HG03354 (cell line): ENCODE data around the gene CLPTM1.
A peak's percentile ranks its signal among the peaks of the same experiment; 100 is the strongest.

Experiments used
- ATAC-seq: cut with Tn5 transposase; IDR thresholded peaks from one replicate; pipeline ENCODE4 v1.9.1; 2021; ENCODE audit warnings: mild to moderate bottlenecking; ENCODE audit not compliant: unreplicated experiment, poor library complexity, severe bottlenecking

Gene CLPTM1

DNA sequence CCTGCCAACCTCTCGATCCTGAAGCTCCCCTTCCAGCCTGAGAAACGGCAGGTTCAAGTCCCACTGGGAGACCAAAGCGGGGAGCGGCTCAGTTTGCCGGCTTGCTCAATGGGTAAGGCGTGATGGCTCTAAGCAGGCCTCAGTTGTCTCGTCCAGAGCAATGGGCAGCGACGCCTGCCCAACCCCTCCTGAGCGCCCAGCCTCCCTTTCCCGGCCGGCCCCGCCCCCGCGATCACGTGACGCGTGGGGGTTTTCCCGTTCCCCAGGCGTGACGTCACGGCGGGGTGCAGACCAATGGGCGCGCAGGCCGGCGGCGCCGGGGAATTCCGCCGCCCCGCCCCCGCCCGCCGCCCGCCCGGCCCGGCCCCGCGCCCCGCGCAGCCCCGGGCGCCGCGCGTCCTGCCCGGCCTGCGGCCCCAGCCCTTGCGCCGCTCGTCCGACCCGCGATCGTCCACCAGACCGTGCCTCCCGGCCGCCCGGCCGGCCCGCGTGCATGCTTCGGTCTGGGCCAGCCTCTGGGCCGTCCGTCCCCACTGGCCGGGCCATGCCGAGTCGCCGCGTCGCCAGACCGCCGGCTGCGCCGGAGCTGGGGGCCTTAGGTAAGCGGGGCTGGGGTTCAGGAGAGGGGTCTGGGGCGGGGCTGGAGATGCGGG is 46.0 kb downstream of the CLPTM1 start, which contains the start of gene RELB:
TSS of gene RELB (plus strand) at position 378 of the 653 bp plus-strand sequence. CDS start at position 494, 116 bp downstream.
- ATAC-seq, result peak; percentile 62

DNA sequence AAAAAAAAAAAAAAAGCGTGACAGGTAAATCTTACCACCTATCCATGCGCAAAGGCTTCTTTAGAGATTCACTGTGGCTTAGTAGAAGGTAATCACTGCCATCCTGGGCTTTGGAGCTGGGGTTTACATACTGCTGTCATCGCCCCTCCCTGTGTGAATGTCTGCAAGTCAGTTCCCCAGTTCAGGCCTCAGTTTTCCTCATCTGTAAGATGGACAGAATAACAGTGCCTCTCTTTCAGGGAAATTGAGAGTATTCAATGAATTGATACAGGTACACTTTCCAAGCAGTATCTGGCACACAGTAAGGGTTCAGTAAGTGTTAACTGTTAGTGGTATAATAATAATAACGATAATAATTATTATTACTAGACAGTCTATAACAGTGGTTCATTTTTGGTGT is 48.3 kb downstream of the CLPTM1 start:
- ATAC-seq, result no peak

DNA sequence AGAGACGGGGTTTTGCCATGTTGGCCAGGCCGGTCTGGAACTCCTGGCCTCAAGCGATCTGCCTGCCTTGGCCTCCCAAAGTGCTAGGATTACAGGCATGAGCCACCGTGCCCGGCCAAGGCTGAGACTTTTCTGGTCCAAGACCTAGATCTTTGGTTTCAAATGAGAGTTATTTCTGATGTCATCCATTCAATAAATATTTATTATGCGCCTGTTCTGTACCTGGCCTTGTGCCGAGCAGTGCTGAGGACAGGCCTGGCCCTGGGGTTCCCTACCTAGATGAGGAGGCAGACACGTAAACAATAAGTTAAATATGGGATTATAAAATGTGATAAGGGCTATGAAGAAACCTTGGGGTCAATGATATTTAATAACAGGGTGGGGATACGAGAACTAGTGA is 50.6 kb downstream of the CLPTM1 start:
- ATAC-seq, result no peak

DNA sequence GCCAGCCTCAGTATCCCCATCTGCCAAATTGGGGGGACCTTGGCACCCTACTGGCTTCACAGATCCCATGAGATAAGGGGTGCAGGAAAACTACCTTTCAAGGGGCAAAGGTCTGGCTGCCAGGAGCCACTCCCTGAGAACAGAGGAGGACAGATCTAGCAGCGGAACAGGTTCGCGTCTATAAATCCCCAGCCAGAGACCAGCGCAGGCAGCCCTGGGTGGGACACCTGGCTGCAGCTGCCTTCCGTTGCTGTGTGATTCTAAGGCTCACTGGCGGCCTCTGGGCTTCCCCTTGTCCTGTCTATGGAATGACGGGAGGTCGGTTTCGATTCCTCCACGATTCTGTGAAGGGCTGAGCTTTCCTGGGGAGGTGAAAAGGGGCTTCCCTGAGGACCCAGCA is 53.4 kb downstream of the CLPTM1 start:
- ATAC-seq, result no peak

DNA sequence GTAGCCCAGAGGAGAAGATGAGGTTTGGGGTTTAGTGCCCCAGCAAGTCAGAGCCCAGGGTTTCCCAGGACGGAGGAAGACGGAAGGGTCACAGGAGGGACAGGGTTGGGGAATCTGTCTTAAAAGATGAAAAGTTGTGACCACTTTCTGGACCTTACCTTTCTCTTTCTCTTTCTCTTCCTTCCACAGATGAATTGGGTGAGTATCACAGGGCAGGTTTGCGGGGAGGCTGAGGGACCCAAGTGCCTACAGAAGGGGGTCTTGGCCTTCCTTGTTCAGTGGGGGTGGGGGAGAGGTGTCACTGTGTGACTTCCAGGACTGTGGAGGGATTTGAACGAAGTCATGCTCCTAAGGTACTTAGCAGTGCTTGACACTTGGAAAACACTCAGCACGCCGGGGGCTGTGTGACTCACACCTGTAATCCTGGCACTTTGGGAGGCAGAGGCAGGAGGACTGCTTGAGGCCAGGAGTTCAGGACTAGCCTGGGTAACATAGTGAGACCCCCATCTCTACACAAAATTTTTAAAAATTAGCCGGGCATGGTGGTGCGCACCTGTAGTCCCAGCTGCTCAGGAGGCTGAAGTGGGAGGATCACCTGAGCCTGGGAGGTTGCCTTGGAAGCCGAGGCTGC is 54.6 kb downstream of the CLPTM1 start:
- ATAC-seq, result no peak

DNA sequence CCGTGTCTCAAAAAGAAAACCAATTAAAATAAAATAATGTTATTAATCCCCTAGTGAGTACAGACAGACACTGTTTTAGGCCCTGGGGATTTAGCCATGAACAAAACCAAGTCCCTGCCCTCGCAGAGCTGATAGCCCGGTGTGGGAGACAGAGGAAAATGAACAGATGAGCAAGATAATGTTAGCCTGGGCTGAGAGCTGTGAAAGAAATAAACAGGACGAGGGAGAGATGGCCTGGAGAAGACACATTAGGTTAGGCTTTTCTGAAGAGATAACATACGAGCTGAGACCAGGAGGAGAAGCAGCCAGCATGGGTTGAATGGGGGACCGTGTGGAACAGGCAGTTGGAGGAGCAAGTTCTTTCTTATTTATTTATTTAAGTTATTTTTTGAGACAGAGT is 55.1 kb downstream of the CLPTM1 start:
- ATAC-seq, result no peak

DNA sequence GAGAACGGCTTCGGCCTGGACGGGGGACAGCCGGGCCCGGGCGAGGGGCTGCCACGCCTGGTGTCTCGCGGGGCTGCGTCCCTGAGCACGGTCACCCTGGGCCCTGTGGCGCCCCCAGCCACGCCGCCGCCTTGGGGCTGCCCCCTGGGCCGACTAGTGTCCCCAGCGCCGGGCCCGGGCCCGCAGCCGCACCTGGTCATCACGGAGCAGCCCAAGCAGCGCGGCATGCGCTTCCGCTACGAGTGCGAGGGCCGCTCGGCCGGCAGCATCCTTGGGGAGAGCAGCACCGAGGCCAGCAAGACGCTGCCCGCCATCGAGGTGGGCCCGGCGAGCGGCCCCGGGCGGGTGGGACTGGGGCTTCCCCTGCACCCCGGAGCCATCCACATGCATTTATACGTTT is 56.8 kb downstream of the CLPTM1 start:
- ATAC-seq, result no peak

DNA sequence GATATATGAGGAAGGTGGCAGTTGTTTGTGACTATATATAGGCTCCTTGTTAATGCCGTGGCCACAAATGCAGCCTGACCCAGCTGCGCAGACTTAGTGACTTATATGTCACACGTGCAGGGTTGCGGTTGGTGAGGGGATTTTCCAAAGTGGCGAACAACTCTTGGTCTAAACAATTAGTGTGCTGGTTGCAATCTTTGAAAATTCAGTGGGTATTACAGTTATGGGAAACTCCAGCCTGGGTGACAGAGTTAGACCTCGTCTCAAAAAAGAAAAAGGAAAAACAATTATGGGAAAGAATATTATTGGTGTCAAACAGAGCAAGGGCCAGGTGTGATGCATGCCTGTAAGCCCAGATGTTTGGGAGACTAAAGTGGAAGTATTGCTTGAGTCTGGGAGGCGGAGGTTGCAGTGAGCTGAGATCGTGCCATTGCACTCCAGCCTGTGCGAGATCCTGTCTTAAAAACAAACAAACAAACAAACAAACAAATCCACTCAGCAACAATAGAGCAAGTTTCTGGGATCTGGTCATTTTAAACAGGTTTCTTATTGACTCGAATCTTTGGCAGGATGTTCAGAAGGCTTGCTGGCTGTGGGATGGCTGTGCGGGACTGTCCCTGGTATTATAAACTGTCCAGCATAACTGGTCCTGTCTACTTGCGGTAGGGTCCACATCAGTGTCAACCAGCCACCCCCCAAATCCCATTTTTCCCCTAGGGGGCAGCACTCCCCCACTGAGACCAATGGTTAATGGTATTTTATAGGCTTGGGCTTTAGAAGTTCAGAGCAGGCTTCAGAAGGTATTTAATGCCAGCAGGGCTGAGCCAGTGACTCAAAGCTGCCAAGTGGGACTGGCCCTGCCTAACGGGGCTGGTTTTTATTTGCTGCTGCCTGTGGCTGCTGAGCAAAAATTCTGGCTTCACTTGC is 61.5 kb downstream of the CLPTM1 start:
- peak; percentile 82 for ATAC-seq

DNA sequence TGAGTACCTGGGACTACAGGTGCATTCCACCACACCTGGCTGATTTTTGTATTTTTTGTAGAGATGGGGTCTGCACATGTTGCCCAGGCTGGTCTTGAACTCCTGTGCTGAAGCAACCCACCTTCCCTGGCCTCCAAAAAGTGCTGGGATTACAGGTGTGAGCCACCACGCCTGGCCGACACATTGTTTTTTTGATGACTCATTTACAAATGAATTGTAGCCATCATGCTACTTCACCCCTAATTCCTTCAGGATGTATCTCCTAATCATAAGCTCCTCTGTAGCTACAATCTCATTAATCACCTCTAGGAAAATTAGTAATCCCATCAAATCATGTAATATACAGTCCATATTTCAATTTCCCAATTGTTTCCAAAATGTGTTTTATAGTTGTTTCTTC is 64.0 kb downstream of the CLPTM1 start:
- ATAC-seq, result no peak

DNA sequence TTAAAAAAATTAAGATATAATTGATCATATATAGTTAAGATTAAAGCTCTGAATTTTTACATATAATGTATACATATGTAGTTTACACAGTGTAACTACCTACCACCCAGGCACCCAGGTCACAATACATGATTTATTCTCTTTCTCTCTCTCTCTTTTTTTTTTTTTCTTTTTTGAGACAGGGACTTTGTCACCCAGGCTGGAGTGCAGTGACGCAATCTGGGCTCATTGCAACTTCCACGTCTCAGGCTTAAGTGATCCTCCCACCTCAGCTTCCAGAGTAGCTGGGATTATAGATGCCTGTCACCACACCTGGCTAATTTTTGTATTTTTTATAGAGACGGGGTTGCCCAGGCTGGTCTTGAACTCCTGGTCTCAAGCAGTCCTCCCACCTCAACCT is 64.9 kb downstream of the CLPTM1 start:
- ATAC-seq, result no peak

DNA sequence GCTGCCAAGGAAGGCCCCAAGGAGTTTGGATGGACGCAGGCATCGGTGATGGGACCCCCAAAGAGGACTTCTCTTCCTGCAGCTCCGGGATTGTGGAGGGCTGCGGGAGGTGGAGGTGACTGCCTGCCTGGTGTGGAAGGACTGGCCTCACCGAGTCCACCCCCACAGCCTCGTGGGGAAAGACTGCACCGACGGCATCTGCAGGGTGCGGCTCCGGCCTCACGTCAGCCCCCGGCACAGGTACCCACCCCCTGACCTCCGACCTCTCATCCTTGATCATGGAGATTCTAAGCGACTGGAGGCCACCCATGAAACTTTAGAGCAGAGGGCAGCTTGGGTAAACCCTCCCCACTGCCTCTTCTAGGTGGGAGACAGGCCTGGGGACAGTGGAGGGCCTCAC is 66.8 kb downstream of the CLPTM1 start:
- ATAC-seq, result no peak

DNA sequence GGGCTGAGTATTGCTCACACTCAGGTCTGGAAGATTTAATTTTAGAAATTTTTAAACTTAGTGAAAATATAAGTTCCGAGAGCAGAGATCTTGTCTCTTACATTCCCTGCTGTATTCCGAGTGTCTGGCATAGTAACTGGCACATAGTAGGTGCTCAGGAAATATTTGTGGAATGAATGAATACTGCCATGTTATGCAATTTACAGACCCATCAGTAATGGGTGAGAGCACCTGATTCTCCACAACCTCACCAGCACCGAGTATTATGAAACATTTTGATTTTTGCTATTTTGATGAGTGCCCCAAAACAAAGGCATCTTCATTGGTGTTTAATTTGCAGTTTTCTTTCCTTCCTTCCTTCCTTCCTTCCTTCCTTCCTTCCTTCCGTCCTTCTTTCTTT is 67.9 kb downstream of the CLPTM1 start:
- no peak for ATAC-seq

DNA sequence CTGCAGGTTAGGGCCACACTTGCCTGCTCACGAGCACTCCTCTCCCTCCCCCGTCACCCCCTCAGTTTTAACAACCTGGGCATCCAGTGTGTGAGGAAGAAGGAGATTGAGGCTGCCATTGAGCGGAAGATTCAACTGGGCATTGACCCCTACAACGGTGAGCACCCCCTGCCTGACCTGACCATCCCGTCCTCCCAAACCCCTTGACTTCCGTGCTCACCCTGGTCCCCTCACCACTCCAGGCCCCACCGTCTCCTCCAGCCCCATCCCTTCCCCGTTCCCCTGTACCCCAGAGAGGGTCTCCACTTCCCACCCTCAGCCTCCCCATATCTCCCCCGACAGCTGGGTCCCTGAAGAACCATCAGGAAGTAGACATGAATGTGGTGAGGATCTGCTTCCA is 70.1 kb downstream of the CLPTM1 start:
- no peak for ATAC-seq

DNA sequence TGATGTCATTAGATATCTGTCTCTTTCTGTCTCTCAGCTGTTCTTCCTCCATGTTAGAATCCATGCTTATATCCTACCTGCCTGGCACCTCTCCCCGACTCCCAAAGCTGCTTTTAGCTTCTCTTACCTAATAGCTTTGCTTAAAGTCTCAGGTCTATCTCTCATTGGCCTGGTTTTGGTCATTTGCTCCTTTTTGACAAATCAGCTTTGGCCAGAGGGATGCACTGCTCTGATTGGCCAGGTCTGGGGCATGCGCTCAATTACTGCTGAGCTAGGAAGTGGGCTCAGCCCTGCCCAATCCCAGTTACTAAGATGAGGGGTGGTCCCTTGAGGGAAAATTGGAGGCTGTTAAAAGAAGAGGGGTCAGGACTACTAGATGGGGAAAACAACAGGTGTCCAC is 72.2 kb downstream of the CLPTM1 start:
- no peak for ATAC-seq

DNA sequence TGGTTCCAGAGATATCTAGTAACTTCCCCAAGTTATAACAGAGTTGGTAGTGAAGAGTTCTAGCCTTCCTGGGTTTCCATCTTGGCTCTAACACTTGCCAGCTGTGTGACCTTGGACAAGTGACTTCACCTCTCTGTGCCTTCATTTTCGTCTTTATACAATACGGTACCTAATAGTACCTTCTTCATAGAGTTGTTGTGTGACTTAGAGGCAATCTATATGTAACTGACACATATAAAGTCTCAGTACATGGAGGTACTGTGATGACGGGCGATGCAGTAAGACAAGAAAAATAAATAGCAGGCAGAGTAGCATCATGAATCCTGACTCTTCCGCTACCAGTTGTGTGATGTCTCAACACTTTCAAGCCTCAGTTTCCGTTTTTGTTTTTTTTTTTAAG is 75.6 kb downstream of the CLPTM1 start:
- ATAC-seq, result no peak

DNA sequence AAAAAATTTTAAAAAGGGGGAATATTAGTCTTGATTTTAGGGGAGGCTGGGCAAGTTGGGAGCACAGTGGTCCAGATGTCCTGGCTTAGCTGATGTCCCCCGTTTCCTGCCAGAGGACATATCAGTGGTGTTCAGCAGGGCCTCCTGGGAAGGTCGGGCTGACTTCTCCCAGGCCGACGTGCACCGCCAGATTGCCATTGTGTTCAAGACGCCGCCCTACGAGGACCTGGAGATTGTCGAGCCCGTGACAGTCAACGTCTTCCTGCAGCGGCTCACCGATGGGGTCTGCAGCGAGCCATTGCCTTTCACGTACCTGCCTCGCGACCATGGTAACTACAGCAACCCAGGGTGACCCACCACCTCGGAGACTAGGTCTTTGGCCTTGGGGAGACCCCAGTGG is 77.2 kb downstream of the CLPTM1 start:
- no peak for ATAC-seq

DNA sequence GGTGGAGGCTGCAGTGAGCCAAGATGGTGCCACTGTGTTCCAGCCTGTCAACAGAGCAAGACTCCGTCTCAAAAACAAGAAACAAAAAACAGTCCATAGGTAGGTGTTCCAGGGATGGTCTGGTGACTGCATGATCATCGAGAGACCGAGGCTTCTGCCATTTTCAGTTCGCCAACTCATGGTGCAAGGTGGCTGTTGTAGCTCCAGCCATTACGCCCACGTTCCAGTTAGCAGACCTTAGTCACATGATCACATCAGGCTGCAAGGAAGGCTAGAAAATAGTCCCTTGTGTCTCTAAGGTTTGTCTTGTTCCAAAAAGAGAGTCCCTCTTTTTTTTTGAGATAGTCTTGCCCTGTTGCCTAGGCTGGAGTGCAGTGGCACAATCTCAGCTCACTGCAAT is 80.6 kb downstream of the CLPTM1 start:
- ATAC-seq, result no peak

DNA sequence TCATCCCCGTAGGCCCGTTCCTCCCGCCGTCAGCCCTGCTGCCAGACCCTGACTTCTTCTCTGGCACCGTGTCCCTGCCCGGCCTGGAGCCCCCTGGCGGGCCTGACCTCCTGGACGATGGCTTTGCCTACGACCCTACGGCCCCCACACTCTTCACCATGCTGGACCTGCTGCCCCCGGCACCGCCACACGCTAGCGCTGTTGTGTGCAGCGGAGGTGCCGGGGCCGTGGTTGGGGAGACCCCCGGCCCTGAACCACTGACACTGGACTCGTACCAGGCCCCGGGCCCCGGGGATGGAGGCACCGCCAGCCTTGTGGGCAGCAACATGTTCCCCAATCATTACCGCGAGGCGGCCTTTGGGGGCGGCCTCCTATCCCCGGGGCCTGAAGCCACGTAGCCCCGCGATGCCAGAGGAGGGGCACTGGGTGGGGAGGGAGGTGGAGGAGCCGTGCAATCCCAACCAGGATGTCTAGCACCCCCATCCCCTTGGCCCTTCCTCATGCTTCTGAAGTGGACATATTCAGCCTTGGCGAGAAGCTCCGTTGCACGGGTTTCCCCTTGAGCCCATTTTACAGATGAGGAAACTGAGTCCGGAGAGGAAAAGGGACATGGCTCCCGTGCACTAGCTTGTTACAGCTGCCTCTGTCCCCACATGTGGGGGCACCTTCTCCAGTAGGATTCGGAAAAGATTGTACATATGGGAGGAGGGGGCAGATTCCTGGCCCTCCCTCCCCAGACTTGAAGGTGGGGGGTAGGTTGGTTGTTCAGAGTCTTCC is 82.4 kb downstream of the CLPTM1 start:
- ATAC-seq, result no peak

DNA sequence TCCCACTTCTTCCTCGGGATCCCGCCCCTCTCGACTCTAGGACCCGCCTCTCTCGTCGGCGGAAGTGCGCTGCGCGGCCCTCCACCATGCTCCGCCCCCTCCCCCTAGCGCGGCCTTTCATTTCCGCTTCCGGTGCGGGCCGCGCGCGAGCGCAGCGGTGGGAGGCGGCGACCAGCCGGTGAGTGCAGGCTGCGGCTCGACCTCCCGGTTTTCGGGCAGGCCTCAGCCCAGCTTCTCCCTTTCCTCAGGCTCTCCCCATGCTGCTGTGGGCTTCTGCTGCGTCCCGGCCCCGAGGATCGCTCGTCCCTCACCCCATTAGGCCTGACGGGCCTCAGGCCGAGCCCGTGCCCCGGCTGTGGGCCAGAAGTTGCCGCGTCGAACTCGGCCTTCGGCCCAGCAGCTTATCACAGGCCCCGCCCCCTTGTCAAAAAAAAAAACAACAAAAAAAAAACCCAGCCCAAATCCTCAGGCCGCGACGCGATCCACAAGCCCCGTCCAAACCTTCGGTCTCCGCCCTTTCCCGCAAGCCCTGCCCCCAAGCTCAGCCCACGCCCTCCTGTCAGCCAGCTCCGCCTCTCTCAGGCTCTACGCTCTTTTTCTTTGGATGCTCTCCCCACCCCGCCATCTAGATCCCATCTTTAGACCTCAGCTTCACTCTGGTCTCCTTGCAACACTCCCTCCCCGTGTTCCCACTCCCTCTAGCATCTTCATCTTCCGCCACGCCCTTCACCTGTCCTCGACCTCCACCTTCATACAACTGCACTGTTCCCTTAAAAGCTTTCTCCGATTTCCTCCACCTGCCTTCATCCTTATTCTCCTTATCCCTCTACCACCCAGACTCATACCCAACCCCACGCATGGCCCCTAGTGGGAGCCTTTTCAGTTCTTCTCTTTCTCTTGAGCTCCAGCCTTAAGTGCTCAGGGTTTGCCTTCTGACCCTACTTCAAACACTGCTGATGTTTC is 84.0 kb downstream of the CLPTM1 start, which contains the start of gene CLASRP:
TSS of gene CLASRP (plus strand) at position 115 of the 963 bp plus-strand sequence. CDS start 1,168 bp downstream, outside the sequence.
- peak; percentile 90 for ATAC-seq
